ENCODE measurements around the gene GNE.

- TF ChIP-seq CTCF (IDR thresholded peaks at IDR 0.05) = no peak
- TF ChIP-seq USF1 (CRISPR knock-in tag; IDR thresholded peaks at IDR 0.05) = no peak
- TF ChIP-seq ZNF317 (CRISPR knock-in tag; IDR thresholded peaks at IDR 0.05; ENCODE audit: borderline replicate concordance, low read depth) = no peak
- no peak for TF ChIP-seq ETV6 (CRISPR knock-in tag; IDR thresholded peaks at IDR 0.05)
- TF ChIP-seq USF2 (CRISPR knock-in tag; IDR thresholded peaks at IDR 0.05) = no peak
Measured at GRCh38 chr9:36169166-36169565, 89.1 kb downstream of the GNE start, which contains the start of gene CCIN.
